Measurements from ENCODE around the gene HDAC9. TPM values are rescaled to one million over a fixed set of nuclear protein-coding genes. Genes with fewer than 3 reads are reported as not detected.

HDAC9 gene
- total RNA-seq, 1 donor: 55.0 TPM

DNA sequence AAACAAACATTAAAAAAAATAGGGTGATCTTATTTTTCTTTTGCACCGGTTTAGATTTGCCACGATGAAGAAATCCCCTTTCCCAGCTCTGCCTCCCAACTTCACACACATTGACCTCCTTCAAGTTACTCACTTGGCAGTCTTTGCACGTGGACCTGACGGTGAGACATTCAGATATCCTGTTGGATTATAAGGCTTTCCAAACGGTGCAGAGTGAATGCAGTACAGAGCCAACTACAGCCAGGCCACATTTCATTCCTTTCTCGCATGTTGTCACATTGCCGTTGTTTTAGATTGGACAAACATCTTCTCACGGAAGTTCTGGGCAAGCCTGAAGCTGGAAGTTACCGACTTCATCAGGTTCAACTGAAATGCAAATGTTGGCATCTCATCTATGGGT lies 159.2 kb downstream of the HDAC9 start:
- TF ChIP-seq, protein P1, sequence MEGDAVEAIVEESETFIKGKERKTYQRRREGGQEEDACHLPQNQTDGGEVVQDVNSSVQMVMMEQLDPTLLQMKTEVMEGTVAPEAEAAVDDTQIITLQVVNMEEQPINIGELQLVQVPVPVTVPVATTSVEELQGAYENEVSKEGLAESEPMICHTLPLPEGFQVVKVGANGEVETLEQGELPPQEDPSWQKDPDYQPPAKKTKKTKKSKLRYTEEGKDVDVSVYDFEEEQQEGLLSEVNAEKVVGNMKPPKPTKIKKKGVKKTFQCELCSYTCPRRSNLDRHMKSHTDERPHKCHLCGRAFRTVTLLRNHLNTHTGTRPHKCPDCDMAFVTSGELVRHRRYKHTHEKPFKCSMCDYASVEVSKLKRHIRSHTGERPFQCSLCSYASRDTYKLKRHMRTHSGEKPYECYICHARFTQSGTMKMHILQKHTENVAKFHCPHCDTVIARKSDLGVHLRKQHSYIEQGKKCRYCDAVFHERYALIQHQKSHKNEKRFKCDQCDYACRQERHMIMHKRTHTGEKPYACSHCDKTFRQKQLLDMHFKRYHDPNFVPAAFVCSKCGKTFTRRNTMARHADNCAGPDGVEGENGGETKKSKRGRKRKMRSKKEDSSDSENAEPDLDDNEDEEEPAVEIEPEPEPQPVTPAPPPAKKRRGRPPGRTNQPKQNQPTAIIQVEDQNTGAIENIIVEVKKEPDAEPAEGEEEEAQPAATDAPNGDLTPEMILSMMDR (IDR thresholded peaks at IDR 0.05; ENCODE audit: insufficient read depth, low read length): no peak
- no peak for DNase-seq (ENCODE audit: low read depth)
- no peak overlapping the region for H3K4me3 ChIP-seq (ENCODE audit: low read depth, low read length)

DNA sequence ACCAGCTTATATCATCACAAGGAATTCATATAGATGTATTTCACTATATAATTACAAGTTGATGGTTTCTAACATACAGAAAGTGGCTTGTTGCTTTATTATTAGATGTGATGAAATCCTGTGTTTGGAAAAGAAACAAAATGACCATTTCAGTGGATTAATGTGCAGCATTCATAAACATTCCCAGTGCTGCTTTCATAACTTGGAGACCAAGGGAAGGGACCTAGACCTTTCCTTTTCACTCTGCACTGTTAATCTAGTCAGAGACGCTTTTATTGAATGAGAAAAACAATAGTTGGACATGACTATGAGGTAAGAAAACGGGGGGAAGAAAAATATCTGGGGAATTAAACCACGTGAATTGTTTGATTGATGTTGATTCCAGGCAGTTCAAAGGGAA lies 160.0 kb downstream of the HDAC9 start:
- TF ChIP-seq, protein P1 (IDR thresholded peaks at IDR 0.05; ENCODE audit: insufficient read depth, low read length): no peak
- no peak for DNase-seq (ENCODE audit: low read depth)
- H3K4me3 ChIP-seq (ENCODE audit: low read depth, low read length): no peak overlapping the region

DNA sequence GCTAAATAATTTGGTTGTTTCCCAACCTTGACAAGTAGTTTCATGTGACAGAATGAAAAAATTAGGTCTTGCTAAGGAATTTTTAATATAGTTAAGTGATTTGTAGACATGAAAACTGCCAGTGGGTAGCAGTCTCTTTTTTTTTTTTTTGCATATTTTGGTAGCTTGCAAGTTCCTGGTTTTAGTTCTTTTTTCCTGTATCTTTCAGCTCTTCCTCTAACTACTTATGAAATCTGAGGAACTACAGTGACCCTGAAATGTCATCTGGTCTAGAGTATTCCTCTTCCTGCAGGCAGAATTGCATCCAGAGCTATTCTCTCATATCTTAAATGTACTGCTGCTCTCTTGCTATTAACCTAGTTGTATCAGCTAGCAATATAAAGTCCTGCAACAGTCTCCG lies 160.4 kb downstream of the HDAC9 start:
- TF ChIP-seq, protein P1 (IDR thresholded peaks at IDR 0.05; ENCODE audit: insufficient read depth, low read length): no peak
- no peak overlapping the region for H3K4me3 ChIP-seq (ENCODE audit: low read depth, low read length)
- no peak for DNase-seq (ENCODE audit: low read depth)

DNA sequence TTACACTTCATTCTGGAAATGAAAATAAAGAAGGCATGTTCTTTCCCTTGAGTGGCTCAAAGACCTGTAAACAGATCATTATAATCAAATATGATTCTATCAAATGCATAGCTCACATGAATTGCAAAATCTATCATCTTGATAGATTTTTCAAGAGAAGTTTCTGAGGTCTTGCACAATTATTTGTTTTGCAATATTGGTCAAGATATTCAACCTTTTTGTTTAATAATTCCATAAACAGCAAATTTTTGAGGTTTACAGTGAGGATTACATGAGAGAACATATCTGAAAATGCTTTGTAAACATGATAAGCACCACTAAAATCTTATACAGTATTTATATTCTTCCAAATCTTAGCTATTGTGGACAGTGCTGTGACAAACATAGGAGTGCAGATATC lies 160.8 kb downstream of the HDAC9 start:
- DNase-seq (ENCODE audit: low read depth): no peak
- TF ChIP-seq, protein P1 (IDR thresholded peaks at IDR 0.05; ENCODE audit: insufficient read depth, low read length): no peak
- H3K4me3 ChIP-seq (ENCODE audit: low read depth, low read length): no peak overlapping the region

DNA sequence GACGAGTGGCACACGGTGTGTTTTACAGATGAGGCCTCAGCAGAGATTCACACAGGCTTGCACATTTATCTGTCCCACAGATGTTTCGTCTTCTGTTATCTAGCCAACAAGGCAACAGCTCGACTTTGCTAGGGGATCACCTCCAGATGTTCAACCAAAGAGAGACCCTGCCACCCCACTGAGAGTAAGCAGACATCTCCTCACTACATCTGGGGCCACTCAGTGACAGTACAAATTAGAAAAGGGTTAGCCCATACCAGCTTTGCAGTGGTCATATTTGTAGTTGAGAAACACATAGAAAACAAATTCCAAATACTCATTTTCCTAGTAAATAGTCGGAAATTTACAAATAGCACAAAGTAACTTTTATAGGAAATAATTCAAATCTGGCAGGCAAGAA lies 164.2 kb downstream of the HDAC9 start:
- TF ChIP-seq, protein P1 (IDR thresholded peaks at IDR 0.05; ENCODE audit: insufficient read depth, low read length): no peak
- DNase-seq (ENCODE audit: low read depth): no peak

DNA sequence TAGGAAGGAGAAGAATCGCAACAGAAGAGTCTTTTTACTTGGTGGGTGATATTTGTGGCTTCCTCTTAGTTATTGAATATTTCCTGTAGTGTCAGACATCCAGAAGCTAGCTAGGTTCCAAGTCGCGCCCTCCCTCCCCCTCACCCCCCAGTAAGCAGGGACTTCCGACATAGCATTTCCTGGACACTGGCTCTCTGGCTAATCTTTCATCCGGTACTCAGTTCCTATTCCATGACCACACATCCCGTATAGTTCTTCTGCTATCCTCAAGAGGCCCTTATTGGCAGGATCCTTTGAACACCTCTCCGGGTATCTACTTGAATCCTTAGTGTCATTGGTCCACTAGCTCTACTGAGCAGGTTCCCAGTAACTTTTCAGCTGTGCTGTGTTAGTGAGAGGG lies 167.8 kb downstream of the HDAC9 start:
- no peak for DNase-seq (ENCODE audit: low read depth)
- TF ChIP-seq, protein P1 (IDR thresholded peaks at IDR 0.05; ENCODE audit: insufficient read depth, low read length): no peak
- no peak overlapping the region for H3K4me3 ChIP-seq (ENCODE audit: low read depth, low read length)

More for the DNA sequence above, 164.2 kb downstream of the HDAC9 start:
- H3K4me3 ChIP-seq (ENCODE audit: low read depth, low read length): no peak overlapping the region

DNA sequence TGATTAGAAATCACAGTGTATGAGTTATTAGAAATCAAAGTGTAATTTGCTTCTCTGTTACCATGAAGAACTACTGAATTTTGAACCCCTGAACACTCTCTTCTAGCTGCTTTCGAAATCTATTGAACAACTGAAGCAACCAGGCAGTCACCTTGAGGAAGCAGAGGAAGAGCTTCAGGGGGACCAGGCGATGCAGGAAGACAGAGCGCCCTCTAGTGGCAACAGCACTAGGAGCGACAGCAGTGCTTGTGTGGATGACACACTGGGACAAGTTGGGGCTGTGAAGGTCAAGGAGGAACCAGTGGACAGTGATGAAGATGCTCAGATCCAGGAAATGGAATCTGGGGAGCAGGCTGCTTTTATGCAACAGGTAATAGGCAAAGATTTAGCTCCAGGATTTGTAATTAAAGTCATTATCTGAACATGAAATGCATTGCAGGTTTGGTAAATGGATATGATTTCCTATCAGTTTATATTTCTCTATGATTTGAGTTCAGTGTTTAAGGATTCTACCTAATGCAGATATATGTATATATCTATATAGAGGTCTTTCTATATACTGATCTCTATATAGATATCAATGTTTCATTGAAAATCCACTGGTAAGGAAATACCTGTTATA lies 170.7 kb downstream of the HDAC9 start:
- peak; percentile 79 for DNase-seq (ENCODE audit: low read depth)
- no peak overlapping the region for H3K4me3 ChIP-seq (ENCODE audit: low read depth, low read length)
- TF ChIP-seq, protein P1 (IDR thresholded peaks at IDR 0.05; ENCODE audit: insufficient read depth, low read length): peak; percentile 94

Measured in fibroblast of the aortic adventitia (primary cell).